SK-N-MC (cell line): ENCODE measurements around the gene SEMA4D.

ENCODE experiments used
- DNase-seq: peaks from one replicate; pipeline ENCODE4 v3.0.0-alpha.2; 2011; ENCODE audit warnings: low read depth, low spot score
- H3K27ac ChIP-seq: fragments of 200-600 bp; sonication (generic); 2 replicates; pipeline ENCODE4 v1.5.1; 2016; ENCODE audit warnings: mixed run types
- H3K36me3 ChIP-seq: fragments of 200-600 bp; sonication (generic); 2 replicates; pipeline ENCODE4 v1.6.1; 2017; ENCODE audit warnings: antibody characterized with exemption, low read length, mixed read lengths; ENCODE audit not compliant: insufficient read depth
- H3K4me3 ChIP-seq: fragments of 200-600 bp; sonication (generic); 2 replicates; pipeline ENCODE4 v1.5.1; 2016
- H3K9ac ChIP-seq: fragments of 200-600 bp; sonication (generic); 2 replicates; pipeline ENCODE4 v1.8.0; 2017; ENCODE audit warnings: mixed run types, mixed read lengths; ENCODE audit not compliant: insufficient read length
- H3K9me3 ChIP-seq: fragments of 200-600 bp; sonication (generic); 2 replicates; pipeline ENCODE4 v1.6.1; 2017; ENCODE audit warnings: low read depth, mild to moderate bottlenecking, antibody characterized with exemption, low read length, moderate library complexity, mixed read lengths
- EZH2 ChIP-seq: fragments of 200-600 bp; sonication (generic); IDR thresholded peaks from one replicate; pipeline ENCODE4 v1.6.1; 2017; ENCODE audit warnings: antibody characterized with exemption
- FOXP2 ChIP-seq: optimal IDR thresholded peaks from 2 replicates; pipeline ENCODE3; 2011; ENCODE audit warnings: mild to moderate bottlenecking, moderate library complexity; ENCODE audit not compliant: insufficient read depth; ENCODE audit errors: extremely low read length, control extremely low read depth
- POLR2AphosphoS5 ChIP-seq: IDR thresholded peaks from 2 replicates; pipeline ENCODE4 v1.6.1; 2012; ENCODE audit warnings: mild to moderate bottlenecking, low read depth, low read length, borderline replicate concordance

Gene SEMA4D

DNA sequence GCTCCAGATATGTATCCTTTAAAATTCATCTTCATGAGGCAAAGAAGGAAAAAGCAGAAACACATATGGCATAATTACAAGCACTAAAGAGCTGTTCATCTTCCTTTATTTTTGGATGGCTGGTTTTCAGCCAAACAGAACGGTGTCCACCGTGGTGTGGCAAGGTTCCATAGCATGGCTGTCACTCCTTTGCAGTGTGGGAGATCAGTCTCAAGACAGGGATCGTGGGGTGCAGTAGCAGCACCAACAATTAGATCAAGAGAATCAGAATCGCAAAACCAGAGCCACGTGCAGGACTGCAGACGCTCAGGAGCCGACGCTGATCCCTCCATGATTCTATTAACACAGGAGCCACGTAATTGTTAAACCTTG is 79.5 kb downstream of the SEMA4D start:
- no peaks in the 10 kb centered on the region for H3K36me3 ChIP-seq
- no peak overlapping the region for H3K4me3 ChIP-seq
- no peak for DNase-seq
- TF ChIP-seq EZH2 = no peak
- TF ChIP-seq POLR2AphosphoS5 = no peak
- no peak for TF ChIP-seq FOXP2
- H3K9me3 ChIP-seq = no peaks in the 10 kb centered on the region
- H3K27ac ChIP-seq = no peak overlapping the region
- no peak overlapping the region for H3K9ac ChIP-seq

DNA sequence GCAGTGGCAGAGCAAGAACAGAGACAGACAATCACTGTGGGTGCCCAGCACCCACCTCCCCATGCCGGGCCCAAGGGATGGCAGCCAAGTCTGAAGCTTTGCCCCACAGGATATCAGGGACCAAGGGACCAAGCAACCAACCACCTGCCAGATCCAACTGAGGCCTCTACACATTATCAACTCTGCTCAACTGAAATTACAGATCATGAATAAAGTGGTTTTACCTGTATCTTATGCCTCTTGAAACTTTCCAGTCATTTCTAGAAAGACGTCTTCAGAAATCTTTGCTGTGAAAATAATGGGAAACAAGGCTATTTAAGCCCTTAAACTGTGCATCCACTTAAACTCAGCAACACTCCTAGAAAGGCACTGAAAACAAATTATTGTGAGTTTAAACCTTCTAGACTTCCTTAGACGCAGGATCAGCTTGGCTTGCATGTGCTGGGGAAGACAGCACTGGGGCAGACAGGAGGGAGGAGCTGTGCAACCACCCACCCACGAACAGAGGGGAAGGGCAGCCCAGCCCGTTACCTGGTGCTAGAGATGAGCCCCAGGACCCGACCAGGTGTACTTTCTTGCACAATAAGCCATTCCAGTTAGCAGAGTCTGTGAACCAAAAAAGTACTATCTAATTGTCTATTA is 80.0 kb downstream of the SEMA4D start:
- no peak for DNase-seq
- no peaks in the 10 kb centered on the region for H3K36me3 ChIP-seq
- H3K9ac ChIP-seq = no peak overlapping the region
- TF ChIP-seq EZH2 (no peak), POLR2AphosphoS5 (no peak), FOXP2 (no peak)
- no peak overlapping the region for H3K27ac ChIP-seq
- H3K9me3 ChIP-seq = no peaks in the 10 kb centered on the region
- no peak overlapping the region for H3K4me3 ChIP-seq

DNA sequence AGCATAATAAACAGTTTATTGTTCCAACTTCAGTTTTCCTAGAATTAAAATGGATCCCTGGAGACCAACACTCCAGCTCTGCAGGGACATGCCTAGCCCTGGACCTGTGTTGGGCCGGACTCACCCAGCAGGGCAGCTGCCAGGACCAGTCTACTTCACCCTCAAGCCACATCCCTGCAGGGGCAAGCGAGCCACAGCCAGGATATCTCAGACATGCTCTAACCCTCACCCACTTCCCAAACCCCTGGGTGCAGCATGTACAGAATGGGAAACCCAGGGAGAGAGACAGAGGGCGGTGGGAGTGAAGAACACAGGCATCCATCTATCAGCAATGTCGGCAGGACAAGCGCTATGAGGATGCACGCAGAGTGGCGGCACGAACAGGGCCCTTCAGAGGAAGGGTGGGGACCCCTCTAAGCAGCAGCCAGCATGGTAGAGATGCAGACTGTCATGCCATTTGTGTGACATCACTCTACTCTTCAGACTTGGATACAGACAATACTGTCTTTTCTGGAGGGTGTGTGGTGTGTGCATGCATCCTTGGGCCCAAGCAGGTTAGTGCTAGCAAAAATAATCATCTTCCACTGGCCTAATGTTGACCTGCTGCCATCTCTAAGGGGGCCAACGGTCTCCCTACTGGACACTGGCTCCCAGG is 83.1 kb downstream of the SEMA4D start:
- Histone ChIP-seq H3K27ac (no peak overlapping the region), H3K4me3 (no peak overlapping the region), H3K36me3 (no peaks in the 10 kb centered on the region), H3K9me3 (no peaks in the 10 kb centered on the region), H3K9ac (no peak overlapping the region)
- TF ChIP-seq EZH2 (no peak), POLR2AphosphoS5 (no peak), FOXP2 (no peak)
- DNase-seq = no peak

DNA sequence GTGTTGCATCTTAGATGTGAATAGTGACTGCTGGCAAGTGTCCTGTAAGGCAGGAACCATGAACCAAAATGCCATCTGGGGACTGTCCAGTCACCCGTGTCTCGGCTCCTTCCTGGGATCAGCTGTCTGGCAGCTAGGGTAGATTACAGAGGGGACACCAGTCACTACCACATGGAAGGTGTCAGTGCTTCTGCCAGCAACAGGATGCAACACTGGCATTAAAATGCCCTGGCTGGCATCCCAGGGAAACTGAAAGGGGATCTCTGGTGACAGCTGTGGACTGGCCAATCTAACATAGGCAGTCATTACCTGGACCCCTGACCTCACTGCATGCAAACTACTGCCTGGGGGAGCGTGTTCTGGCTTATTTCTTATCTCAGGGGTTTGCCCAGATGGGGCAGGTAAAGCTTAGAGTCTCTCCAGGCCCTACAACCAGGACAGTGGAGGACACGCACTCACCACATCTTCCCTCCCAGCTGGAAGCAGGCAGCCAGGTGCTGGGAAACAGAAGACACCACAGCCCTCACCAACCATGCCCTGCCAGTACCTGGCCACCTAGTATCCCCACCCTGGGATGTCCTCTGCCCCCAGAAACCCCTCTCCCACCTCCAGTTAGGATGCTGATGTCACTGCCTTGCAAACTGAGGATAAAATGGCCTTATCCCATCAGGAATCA is 83.8 kb downstream of the SEMA4D start:
- Histone ChIP-seq H3K9me3 (no peaks in the 10 kb centered on the region), H3K27ac (no peak overlapping the region), H3K36me3 (no peaks in the 10 kb centered on the region), H3K9ac (no peak overlapping the region), H3K4me3 (no peak overlapping the region)
- DNase-seq = no peak
- TF ChIP-seq FOXP2 (no peak), EZH2 (no peak), POLR2AphosphoS5 (no peak)

DNA sequence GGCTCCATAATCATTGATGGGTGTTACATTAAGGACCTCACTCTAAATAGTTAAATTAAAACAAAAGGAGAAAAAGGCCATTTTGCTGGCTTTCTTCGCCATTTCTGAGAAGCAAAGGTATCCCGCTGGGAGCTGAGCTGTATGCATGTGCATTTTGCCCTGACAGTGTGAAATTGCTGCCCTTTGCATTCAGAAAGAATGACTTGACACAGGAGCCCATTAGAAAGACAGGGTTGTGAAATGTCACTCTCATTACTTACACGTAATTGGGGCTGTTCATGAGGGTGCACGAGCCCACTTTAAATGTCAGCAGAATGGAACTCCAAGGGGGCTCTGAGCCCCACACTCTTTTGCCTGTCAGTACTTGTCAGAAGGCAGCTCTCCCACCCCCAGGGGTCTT is 85.0 kb downstream of the SEMA4D start:
- no peak overlapping the region for H3K27ac ChIP-seq
- no peaks in the 10 kb centered on the region for H3K9me3 ChIP-seq
- no peak overlapping the region for H3K4me3 ChIP-seq
- no peaks in the 10 kb centered on the region for H3K36me3 ChIP-seq
- no peak for DNase-seq
- no peak for TF ChIP-seq EZH2
- no peak overlapping the region for H3K9ac ChIP-seq

DNA sequence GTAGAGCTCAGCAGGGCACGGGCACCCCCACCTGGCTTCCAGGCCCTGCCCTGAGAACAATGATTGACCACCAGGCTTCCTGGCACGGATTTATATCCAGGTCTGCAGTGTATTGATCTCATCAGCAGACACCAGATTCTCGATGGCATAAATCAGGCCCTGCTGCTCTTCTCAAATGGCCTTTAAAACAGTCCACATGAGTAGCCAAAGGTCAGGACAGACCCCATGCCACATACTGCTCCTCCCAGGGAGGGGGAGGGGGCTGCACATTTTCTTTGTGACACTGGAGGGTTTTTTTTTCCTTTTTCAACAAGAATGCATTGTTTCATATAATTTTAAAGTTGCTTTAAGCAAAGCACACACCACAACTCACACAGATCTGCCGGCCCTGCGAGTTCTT is 85.4 kb downstream of the SEMA4D start:
- H3K4me3 ChIP-seq = no peak overlapping the region
- no peak for DNase-seq
- no peak overlapping the region for H3K27ac ChIP-seq
- no peak overlapping the region for H3K9ac ChIP-seq
- no peaks in the 10 kb centered on the region for H3K36me3 ChIP-seq
- H3K9me3 ChIP-seq = no peaks in the 10 kb centered on the region
- TF ChIP-seq EZH2 (no peak), POLR2AphosphoS5 (no peak), FOXP2 (no peak)

DNA sequence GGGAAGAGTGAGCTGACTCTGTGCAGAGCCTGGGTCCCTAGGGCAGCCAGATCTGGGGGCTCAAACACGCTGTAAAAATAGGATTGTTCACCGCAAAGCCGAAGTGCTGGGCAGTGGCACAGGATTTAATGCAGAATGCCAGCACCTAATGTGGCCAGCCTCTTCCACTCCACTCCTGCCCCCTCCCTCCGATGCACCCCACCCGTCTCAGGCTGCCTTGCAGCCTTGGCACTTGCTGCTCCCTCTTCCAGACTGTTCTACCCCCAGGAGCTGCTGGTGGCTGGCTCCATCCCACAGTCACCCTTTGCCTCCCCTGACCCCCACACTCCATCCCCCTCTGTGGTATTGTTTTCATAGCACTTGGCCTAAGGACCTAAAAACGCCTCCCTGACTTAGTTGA is 86.2 kb downstream of the SEMA4D start:
- Histone ChIP-seq H3K36me3 (no peaks in the 10 kb centered on the region), H3K9ac (no peak overlapping the region), H3K27ac (no peak overlapping the region), H3K9me3 (no peaks in the 10 kb centered on the region), H3K4me3 (no peak overlapping the region)
- TF ChIP-seq EZH2 = no peak
- no peak for TF ChIP-seq FOXP2
- no peak for TF ChIP-seq POLR2AphosphoS5
- no peak for DNase-seq

DNA sequence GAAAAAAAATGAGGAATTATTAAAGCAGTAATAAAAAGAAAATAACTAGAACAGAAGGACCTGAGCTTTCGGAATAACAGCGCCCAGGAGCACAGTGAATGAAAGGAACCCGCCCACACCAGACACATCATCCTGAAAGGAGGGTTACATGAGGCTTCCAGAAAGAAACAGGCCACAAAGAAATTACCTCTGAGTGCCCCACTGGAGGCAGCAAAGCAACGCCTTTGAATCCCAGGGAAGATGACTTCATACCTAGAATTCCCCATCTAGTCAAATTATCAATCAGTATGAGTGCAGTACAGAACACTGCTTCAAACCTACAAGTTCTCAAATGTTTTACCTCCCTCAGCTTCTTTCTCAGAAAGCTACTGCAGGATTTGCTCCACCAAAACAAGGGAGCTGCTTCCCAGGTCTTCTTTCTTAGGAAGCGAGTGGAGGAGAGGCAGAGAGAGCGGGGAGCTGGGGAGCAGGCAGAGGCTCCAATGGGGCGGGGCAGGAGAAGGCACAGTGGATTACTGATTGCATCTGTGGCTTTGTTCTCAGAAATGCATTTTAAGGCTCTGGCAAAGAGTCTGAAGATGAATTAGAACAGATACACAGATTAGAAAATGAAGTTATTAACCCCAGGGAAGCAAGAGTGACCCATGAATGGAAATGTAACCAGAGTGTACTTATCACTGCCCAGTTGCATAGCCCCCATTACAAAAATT is 87.1 kb downstream of the SEMA4D start:
- Histone ChIP-seq H3K27ac (no peak overlapping the region), H3K4me3 (no peak overlapping the region), H3K9me3 (no peaks in the 10 kb centered on the region), H3K9ac (no peak overlapping the region), H3K36me3 (no peaks in the 10 kb centered on the region)
- TF ChIP-seq EZH2 (no peak), POLR2AphosphoS5 (no peak), FOXP2 (no peak)
- no peak for DNase-seq

DNA sequence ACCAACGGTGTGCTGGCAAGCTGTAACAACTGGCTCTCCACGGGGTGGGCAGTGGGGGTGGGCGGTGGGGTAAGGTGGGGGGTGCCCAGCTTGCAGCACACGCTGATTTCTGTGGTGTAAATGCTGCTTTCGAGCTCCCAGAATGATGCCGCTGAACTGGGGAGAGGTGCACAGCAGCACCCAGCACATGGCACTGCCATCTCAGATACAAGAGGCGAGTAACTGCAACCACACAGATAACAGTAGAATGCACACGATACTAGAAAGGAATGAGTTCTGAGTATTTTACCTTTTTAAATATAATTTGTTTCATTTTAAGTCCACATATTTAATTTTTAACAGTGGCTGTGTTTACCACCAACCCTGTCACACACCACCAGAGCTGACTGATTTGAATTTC is 87.9 kb downstream of the SEMA4D start:
- Histone ChIP-seq H3K36me3 (no peaks in the 10 kb centered on the region), H3K27ac (no peak overlapping the region), H3K9ac (no peak overlapping the region), H3K9me3 (no peaks in the 10 kb centered on the region), H3K4me3 (no peak overlapping the region)
- TF ChIP-seq POLR2AphosphoS5 (no peak), FOXP2 (no peak), EZH2 (no peak)
- DNase-seq = no peak
